HepG2 (cell line): Measurements from ENCODE around the gene ABCG1. TPM values are rescaled to one million over a fixed set of nuclear protein-coding genes. Genes with fewer than 3 reads are reported as not detected.
A peak's percentile ranks its signal among the peaks of the same experiment; 100 is the strongest.

Source experiments
- ATAC-seq: fragments of 200-7000 bp; cut with Tn5 transposase; 3 replicates; pipeline ENCODE4 v1.9.1; 2020; ENCODE audit warnings: mild to moderate bottlenecking, moderate library complexity
- BruUV-seq: library from RNA; stranded (reverse); fragments of 400-500 nt; replicated peaks from 2 replicates; lab custom pipeline; 2021; lab: Mats Ljungman, UMichigan
- CTCF ChIA-PET: fragments of 300-600 bp; formaldehyde crosslinking; extraction: SDS; loops from one replicate; lab custom pipeline; 2021; ENCODE audit warnings: low total read pairs, inconsistent platforms, low intra/inter-chr PET ratio; lab: Yijun Ruan, JAX
- POLR2A ChIA-PET: fragments of 350-600 bp; sonication (Branson Sonifier 250); formaldehyde crosslinking; loops from one replicate; lab custom pipeline; 2020; ENCODE audit warnings: antibody characterized with exemption, inconsistent platforms; lab: Yijun Ruan, JAX
- DNase-seq: peaks from one replicate; pipeline ENCODE4 v3.0.0-alpha.2; 2015; ENCODE audit warnings: low spot score
- FAIRE-seq: peaks from 3 replicates; lab custom pipeline; 2011; peaks lifted over from hg19 to GRCh38; lab: Jason Lieb, UNC
- H2AFZ ChIP-seq: one replicate; pipeline ENCODE4 v1.6.1; 2011; ENCODE audit warnings: low read length, inconsistent platforms
- H3K27ac ChIP-seq: fragments of 300-600 bp; 3 replicates; pipeline ENCODE4 v1.8.0; 2011; ENCODE audit warnings: mixed run types, mild to moderate bottlenecking, mixed read lengths, low read length, inconsistent platforms; ENCODE audit not compliant: insufficient read depth; ENCODE audit errors: extremely low read length
- H3K27me3 ChIP-seq, 2 experiments: fragments of 200-600 bp in 1 of 2; 2 replicates in 1 of 2; 3 replicates in 1 of 2; pipeline versions ENCODE4 v1.6.0 to v1.8.0; 2011; ENCODE audit warnings: low read length in 2 of 2, mild to moderate bottlenecking in 2 of 2, moderate library complexity in 2 of 2, inconsistent platforms in 1 of 2; ENCODE audit not compliant: insufficient read depth in 2 of 2, control insufficient read depth in 1 of 2
- H3K36me3 ChIP-seq, 2 experiments: fragments of 200-600 bp in 1 of 2; replicated peaks in 1 of 2; 2 replicates in 1 of 2; 3 replicates in 1 of 2; pipeline versions ENCODE4 v1.5.1 to v1.8.0; 2011; ENCODE audit warnings: low read length in 2 of 2, inconsistent platforms in 1 of 2; ENCODE audit not compliant: insufficient read depth in 2 of 2, control insufficient read depth in 1 of 2
- H3K4me1 ChIP-seq: 2 replicates; pipeline ENCODE4 v1.5.1; 2012; ENCODE audit warnings: low read length, inconsistent platforms; ENCODE audit not compliant: insufficient read depth
- H3K4me2 ChIP-seq: 2 replicates; pipeline ENCODE4 v1.6.0; 2011; ENCODE audit warnings: low read depth, low read length, inconsistent platforms
- H3K4me3 ChIP-seq, 3 experiments: fragments of 200-600 bp in 1 of 3; sonication (generic), shearing (Covaris generic) in 1 of 3; replicated peaks in 1 of 3; 2 replicates each; pipeline ENCODE4 v1.5.1; 2011 to 2016; ENCODE audit warnings: low read length in 3 of 3, inconsistent platforms in 2 of 3, low read depth in 2 of 3, mild to moderate bottlenecking in 2 of 3, control low read depth in 1 of 3, mixed read lengths in 1 of 3; ENCODE audit not compliant: insufficient read depth in 1 of 3
- H3K79me2 ChIP-seq: one replicate; pipeline ENCODE4 v1.6.1; 2011; ENCODE audit warnings: low read length, inconsistent platforms; ENCODE audit not compliant: insufficient read depth
- H3K9ac ChIP-seq: 2 replicates; pipeline ENCODE4 v1.6.0; 2011; ENCODE audit warnings: mild to moderate bottlenecking, low read depth, low read length, inconsistent platforms; ENCODE audit not compliant: insufficient read depth
- H3K9me3 ChIP-seq: 2 replicates; pipeline ENCODE4 v1.5.1; 2012; ENCODE audit warnings: mild to moderate bottlenecking, low read length
- H4K20me1 ChIP-seq: 2 replicates; pipeline ENCODE4 v1.6.0; 2011; ENCODE audit warnings: inconsistent platforms, mild to moderate bottlenecking, low read length, moderate library complexity; ENCODE audit not compliant: insufficient read depth
- CSRNP2 ChIP-seq: sonication (generic); formaldehyde crosslinking; conservative IDR thresholded peaks from 2 replicates; pipeline ENCODE4 v1.8.0; 2022; ENCODE audit warnings: low read depth, missing genetic modification reagents
- DDIT3 ChIP-seq: sonication (generic); formaldehyde crosslinking; IDR thresholded peaks from 2 replicates; pipeline ENCODE4 v1.4.0; 2020; ENCODE audit warnings: mild to moderate bottlenecking, missing genetic modification reagents
- MNT ChIP-seq: fragments of 450-650 bp; IDR thresholded peaks from 2 replicates; pipeline ENCODE4 v1.6.1; 2016
- PAF1 ChIP-seq: IDR thresholded peaks from 2 replicates; pipeline ENCODE4 v1.6.1; 2016; ENCODE audit warnings: missing genetic modification reagents, missing compliant biosample characterization
- STAG1 ChIP-seq: sonication (generic); formaldehyde crosslinking; IDR thresholded peaks from 2 replicates; pipeline ENCODE4 v1.4.0; 2020; ENCODE audit warnings: missing genetic modification reagents
- ZBTB4 ChIP-seq: sonication (generic); formaldehyde crosslinking; IDR thresholded peaks from 2 replicates; pipeline ENCODE4 v1.4.0; 2020; ENCODE audit warnings: missing genetic modification reagents, mild to moderate bottlenecking, borderline replicate concordance
- ZNF768 ChIP-seq: sonication (generic); formaldehyde crosslinking; IDR thresholded peaks from 2 replicates; pipeline ENCODE4 v1.4.0; 2020; ENCODE audit warnings: missing genetic modification reagents
- ZNF790 ChIP-seq: sonication (generic); formaldehyde crosslinking; IDR thresholded peaks from 2 replicates; pipeline ENCODE4 v1.8.0; 2022; ENCODE audit warnings: missing genetic modification reagents, mild to moderate bottlenecking, borderline replicate concordance
- WGBS: methylation state at CpG from one replicate; pipeline ENCODE4 v1.1.6; 2017; ENCODE audit warnings: low lambda C conversion rate; 5-methylcytosine and 5-hydroxymethylcytosine counted together
- in situ Hi-C: cut with HindIII; loops from 2 replicates; pipeline ENCODE4 v1.10.0; 2017; ENCODE audit warnings: low pct_unique_long_range_greater_than_20kb; ENCODE audit not compliant: extremely low pct_ligation_motif_present
- intact Hi-C: fragments of 100-400 bp; cut with micrococcal nuclease; formaldehyde crosslinking; loops from one replicate; pipeline ENCODE4 v1.10.0; 2022; ENCODE audit not compliant: unreplicated experiment
- polyA plus RNA-seq, 8 experiments: library from polyadenylated mRNA; depleted of rRNA in 3 of 8; stranded (reverse) in 7 of 8; unstranded in 1 of 8; fragments of >200 nt; fragmentation: Illumina TruSeq in 4 of 8; extraction: Trizol in 4 of 8; gene quantifications; 2 replicates each; pipeline versions ENCODE4 v1.2.1 to v1.2.3, GENCODE V29; 2011 to 2016; ENCODE audit warnings: low read depth in 4 of 8, missing spikeins in 1 of 8, mixed read lengths in 1 of 8; ENCODE audit not compliant: insufficient read depth in 1 of 8
- total RNA-seq, 5 experiments: library from RNA; depleted of rRNA; stranded (reverse); fragments of >200 nt; fragmentation: Illumina TruSeq; extraction: Trizol; gene quantifications; 2 replicates each; pipeline ENCODE4 v1.2.3, GENCODE V29; 2016; ENCODE audit warnings: low read depth in 1 of 5

Gene ABCG1
- total and polyA plus RNA-seq, 2 of the 13 experiments (the other 11 are each of a cell fraction or from before 2014, with no cell fraction given) = 0.04 TPM; not detected in 1

- POLR2A ChIA-PET = no interaction called here
- 54% methylated on average over 20 of the region's 40 CpGs for WGBS
- H3K4me2 ChIP-seq = no peak overlapping the region
- no peak for DNase-seq
- no peaks in the 10 kb centered on the region for H3K9me3 ChIP-seq
- H3K27me3 ChIP-seq = peaks cover 0 to 6% of the 10 kb centered on the region in 2 experiments; a peak in 1 of 5 replicates
- H4K20me1 ChIP-seq = no peaks in the 10 kb centered on the region
- in situ Hi-C loops (no loop called here), intact Hi-C loops (no loop called here)
- H3K4me1 ChIP-seq = no peaks in the 10 kb centered on the region
- H3K79me2 ChIP-seq = no peaks in the 10 kb centered on the region
- CTCF ChIA-PET = no interaction called here
- H3K36me3 ChIP-seq = no peaks in the 10 kb centered on the region
- H3K9ac ChIP-seq = no peak overlapping the region
- BruUV-seq = no TSS peak
- H3K4me3 ChIP-seq = no peak overlapping the region
- no peak overlapping the region for H2AFZ ChIP-seq
- no peak overlapping the region for H3K27ac ChIP-seq
- FAIRE-seq = no peak
- no peak for ATAC-seq
- TF ChIP-seq DDIT3 (CRISPR knock-in tag) (no peak), MNT (peak; percentile 82)
Observed at GRCh38 chr21:42172596-42173483, 46.1 kb upstream of the ABCG1 start.

GRCh38 chr21:42174173-42174572, 44.8 kb upstream of the ABCG1 start:
- CTCF ChIA-PET = no interaction called here
- no peak for FAIRE-seq

More at GRCh38 chr21:42174173-42174572, 44.8 kb upstream of the ABCG1 start:
- H4K20me1 ChIP-seq = no peaks in the 10 kb centered on the region
- intact Hi-C loops = no loop called here
- no peak overlapping the region for H3K27ac ChIP-seq
- 55% methylated on average over 3 of the region's 4 CpGs for WGBS
- H3K27me3 ChIP-seq = peaks cover 0 to 6% of the 10 kb centered on the region in 2 experiments; a peak in 1 of 5 replicates
- H3K9me3 ChIP-seq = no peaks in the 10 kb centered on the region
- in situ Hi-C loops = no loop called here
- H3K4me2 ChIP-seq = no peak overlapping the region
- no peak for DNase-seq
- TF ChIP-seq PAF1 (no peak), STAG1 (CRISPR knock-in tag) (no peak), ZNF790 (no peak), CSRNP2 (CRISPR knock-in tag) (no peak), ZBTB4 (CRISPR knock-in tag) (no peak), ZNF768 (CRISPR knock-in tag) (no peak)
- no peak overlapping the region for H3K9ac ChIP-seq
- H3K4me1 ChIP-seq = no peaks in the 10 kb centered on the region
- POLR2A ChIA-PET = no interaction called here
- no peaks in the 10 kb centered on the region for H3K36me3 ChIP-seq
- no TSS peak for BruUV-seq
- H3K79me2 ChIP-seq = no peaks in the 10 kb centered on the region
- H3K4me3 ChIP-seq = no peak overlapping the region
- no peak for ATAC-seq
- no peak overlapping the region for H2AFZ ChIP-seq
